GM12878 (cell line): ENCODE data around the gene RFX1. TPM values are rescaled to one million over a fixed set of nuclear protein-coding genes. Genes with fewer than 3 reads are reported as not detected.

Experiments used
- ATAC-seq: fragments of 200-7000 bp; cut with Tn5 transposase; 3 replicates; pipeline ENCODE4 v1.9.1; 2020; ENCODE audit warnings: mild to moderate bottlenecking, moderate library complexity
- BruUV-seq: library from RNA; stranded (reverse); fragments of 400-500 nt; replicated peaks from 2 replicates; lab custom pipeline; 2021; lab: Mats Ljungman, UMichigan
- CTCF ChIA-PET: fragments of 300-600 bp; sonication (Branson Sonifier 250); formaldehyde crosslinking; extraction: SDS; loops from one replicate; lab custom pipeline; 2021; ENCODE audit warnings: inconsistent platforms; lab: Yijun Ruan, JAX
- POLR2A ChIA-PET: fragments of 350-600 bp; formaldehyde crosslinking; extraction: SDS; loops from one replicate; lab custom pipeline; 2021; ENCODE audit warnings: inconsistent platforms; lab: Charles Lee
- RAD21 ChIA-PET: fragments of 300-600 bp; sonication (Branson Sonifier 250); formaldehyde crosslinking; loops from one replicate; lab custom pipeline; 2023; ENCODE audit warnings: antibody characterized with exemption; ENCODE audit not compliant: unreplicated experiment; lab: Charles Lee
- SMC1A ChIA-PET: fragments of 300-600 bp; sonication (Branson Sonifier 250); formaldehyde crosslinking; loops from one replicate; lab custom pipeline; 2023; ENCODE audit not compliant: unreplicated experiment, uncharacterized antibody; lab: Charles Lee
- DNase-seq: peaks from one replicate; pipeline ENCODE4 v3.0.0-alpha.2; 2011; ENCODE audit warnings: low read depth, low spot score
- FAIRE-seq: peaks from 3 replicates; lab custom pipeline; 2011; peaks lifted over from hg19 to GRCh38; lab: Jason Lieb, UNC
- H2AFZ ChIP-seq: 2 replicates; pipeline ENCODE4 v1.6.0; 2011; ENCODE audit warnings: low read depth, low read length, control low read depth; ENCODE audit not compliant: control insufficient read depth
- H3K27ac ChIP-seq: 2 replicates; pipeline ENCODE4 v1.5.1; 2011; ENCODE audit warnings: control low read depth; ENCODE audit not compliant: control insufficient read depth, insufficient read depth
- H3K27me3 ChIP-seq, 2 experiments: replicated peaks in 1 of 2; 2 replicates each; pipeline versions ENCODE4 v1.6.0 to v1.6.1; 2011; ENCODE audit warnings: low read length in 1 of 2; ENCODE audit not compliant: control insufficient read depth in 2 of 2, insufficient read depth in 2 of 2
- H3K36me3 ChIP-seq, 2 experiments: 2 replicates each; pipeline ENCODE4 v1.5.1; 2011; ENCODE audit warnings: low read length in 1 of 2; ENCODE audit not compliant: control insufficient read depth in 2 of 2, insufficient read depth in 2 of 2
- H3K4me1 ChIP-seq: 2 replicates; pipeline ENCODE4 v1.6.1; 2011; ENCODE audit warnings: mild to moderate bottlenecking, low read length, moderate library complexity, mixed read lengths; ENCODE audit not compliant: control insufficient read depth, insufficient read depth
- H3K4me2 ChIP-seq: 2 replicates; pipeline ENCODE4 v1.6.0; 2011; ENCODE audit warnings: control low read depth; ENCODE audit not compliant: control insufficient read depth, insufficient read depth
- H3K4me3 ChIP-seq: fragments of 200-600 bp; sonication (generic); 2 replicates; pipeline ENCODE4 v1.5.1; 2016
- H3K79me2 ChIP-seq: 2 replicates; pipeline ENCODE4 v1.6.0; 2011; ENCODE audit warnings: low read length; ENCODE audit not compliant: control insufficient read depth, insufficient read depth
- H3K9ac ChIP-seq: 2 replicates; pipeline ENCODE4 v1.8.0; 2011; ENCODE audit warnings: low read length, control low read depth, mixed read lengths; ENCODE audit not compliant: control insufficient read depth, insufficient read depth
- H3K9me3 ChIP-seq: replicated peaks from 3 replicates; pipeline ENCODE4 v1.5.1; 2011; ENCODE audit warnings: mild to moderate bottlenecking, low read length; ENCODE audit not compliant: control insufficient read depth, insufficient read depth
- H4K20me1 ChIP-seq: 2 replicates; pipeline ENCODE4 v1.6.0; 2011; ENCODE audit not compliant: control insufficient read depth, insufficient read depth
- BHLHE40 ChIP-seq, 2 experiments: fragments of 450-650 bp in 1 of 2; IDR thresholded peaks; 2 replicates each; pipeline ENCODE4 v1.6.1; 2011 to 2017; ENCODE audit warnings: low read depth in 2 of 2, borderline replicate concordance in 1 of 2, improper control_type of control experiment in 1 of 2, low read length in 1 of 2, mild to moderate bottlenecking in 1 of 2
- IRF5 ChIP-seq: fragments of 450-650 bp; IDR thresholded peaks from 2 replicates; pipeline ENCODE4 v1.6.1; 2017; ENCODE audit warnings: borderline replicate concordance
- MEF2B ChIP-seq: fragments of 450-650 bp; IDR thresholded peaks from 2 replicates; pipeline ENCODE4 v1.6.1; 2018; ENCODE audit warnings: mild to moderate bottlenecking, moderate library complexity; ENCODE audit not compliant: partially characterized antibody, poor library complexity, severe bottlenecking
- NRF1 ChIP-seq: conservative IDR thresholded peaks from 2 replicates; pipeline ENCODE4 v1.6.1; 2011; ENCODE audit warnings: mild to moderate bottlenecking, low read depth, low read length, improper control_type of control experiment
- SMC3 ChIP-seq: IDR thresholded peaks from 2 replicates; pipeline ENCODE4 v1.6.1; 2011; ENCODE audit warnings: low read length, improper control_type of control experiment, borderline replicate concordance
- WGBS: methylation state at CpG from one replicate; pipeline ENCODE4 v1.1.6; 2016; ENCODE audit warnings: low lambda C conversion rate; ENCODE audit not compliant: insufficient replicate concordance, insufficient coverage; ENCODE audit errors: missing lambda C conversion rate; 5-methylcytosine and 5-hydroxymethylcytosine counted together
- in situ Hi-C: fragments of 300-500 bp; cut with MboI; formaldehyde crosslinking; loops from 9 replicates; pipeline ENCODE4 v1.14.3; 2018; ENCODE audit warnings: mixed read lengths
- intact Hi-C: fragments of 100-400 bp; cut with micrococcal nuclease; formaldehyde crosslinking; loops from one replicate; pipeline ENCODE4 v1.14.2; 2022; ENCODE audit not compliant: unreplicated experiment
- polyA plus RNA-seq, 11 experiments: library from polyadenylated mRNA; depleted of rRNA in 4 of 11; unstranded in 6 of 11; stranded (reverse) in 5 of 11; fragments of >200 nt; fragmentation: Nextera tagmentation in 4 of 11; fragmentation: Illumina TruSeq in 1 of 11; extraction: Ambion mirVana in 4 of 11; extraction: Trizol in 1 of 11; gene quantifications; 1 replicate in 1 of 11; 2 replicates in 10 of 11; pipeline versions ENCODE4 v1.2.1 to v1.2.3, GENCODE V29; 2011 to 2016; ENCODE audit warnings: inconsistent platforms in 2 of 11, missing spikeins in 2 of 11, low read depth in 1 of 11
- total RNA-seq, 4 experiments: library from RNA; depleted of rRNA in 3 of 4; stranded (reverse); fragments of >200 nt in 3 of 4; fragmentation: Illumina TruSeq in 1 of 4; extraction: Trizol in 1 of 4; gene quantifications; 2 replicates each; pipeline versions ENCODE4 v1.2.1 to v1.2.3, GENCODE V29; 2013 to 2021
- TF ChIP-seq, protein P1 (sequence below): IDR thresholded peaks from 2 replicates; pipeline ENCODE4 v1.6.1; 2011; ENCODE audit warnings: mild to moderate bottlenecking, low read depth, low read length, moderate library complexity; ENCODE audit not compliant: insufficient replicate concordance
- TF ChIP-seq, protein P2 (sequence below): fragments of 150-350 bp; IDR thresholded peaks from 2 replicates; pipeline ENCODE4 v1.6.1; 2014; ENCODE audit warnings: mild to moderate bottlenecking, low read depth, low read length
- TF ChIP-seq, protein P3 (sequence below): fragments of 450-650 bp; IDR thresholded peaks from 2 replicates; pipeline ENCODE4 v1.6.1; 2018; ENCODE audit warnings: mild to moderate bottlenecking, low read depth, moderate library complexity; ENCODE audit not compliant: partially characterized antibody
- TF ChIP-seq, protein P4 (sequence below): IDR thresholded peaks from 2 replicates; pipeline ENCODE4 v1.6.1; 2012; ENCODE audit warnings: mild to moderate bottlenecking, low read depth, low read length

RFX1 gene
- total and polyA plus RNA-seq, 10 of the 15 experiments (the other 5 are each of a cell fraction or from before 2014, with no cell fraction given): 0.05 to 11.0 (median 1.5) TPM

- Histone ChIP-seq H3K36me3 (no peaks in the 10 kb centered on the region), H3K27me3 (no peaks in the 10 kb centered on the region), H3K9me3 (no peaks in the 10 kb centered on the region), H4K20me1 (no peaks in the 10 kb centered on the region), H3K9ac (peak overlapping the region; percentile 61), H3K27ac (peak overlapping the region; percentile 80), H3K79me2 (peaks cover 11% of the 10 kb centered on the region), H3K4me3 (peak overlapping the region; percentile 69), H3K4me1 (peaks cover 47% of the 10 kb centered on the region), H2AFZ (peak overlapping the region; percentile 85), H3K4me2 (peak overlapping the region; percentile 95)
- peak; percentile 34 for DNase-seq
- ChIA-PET SMC1A (interaction anchor here (0.6 to 4.0 kb wide), 10 partner anchors 9 to 275 kb away, joined by 3 to 18 read pairs (median 6); partner anchors contain the start of gene IL27RA), RAD21 (interaction anchor here (0.8 to 4.6 kb wide), 10 partner anchors 7 to 132 kb away, joined by 3 to 35 read pairs (median 8); partner anchors contain the start of genes ASF1B, DCAF15 and IL27RA), POLR2A (interaction anchor here (0.7 to 4.9 kb wide), 13 partner anchors 11 to 77 kb away, joined by 3 to 49 read pairs (median 5); partner anchors contain the start of genes DCAF15 and IL27RA), CTCF (interaction anchor here (0.6 to 5.1 kb wide), 10 partner anchors 9 to 981 kb away, joined by 3 to 30 read pairs (median 6); partner anchors contain the start of genes DCAF15 and IL27RA)
- BruUV-seq: no TSS peak
- in situ Hi-C loops: no loop called here
- no peak for ATAC-seq
- 11% methylated on average over 14 of the region's 14 CpGs for WGBS
- intact Hi-C loops: loop anchor here (2.0 to 10.0 kb wide), 3 partner anchors 18 to 850 kb away; partner anchors contain the start of genes IER2 and STX10
- no peak for FAIRE-seq
- TF ChIP-seq, protein P1, sequence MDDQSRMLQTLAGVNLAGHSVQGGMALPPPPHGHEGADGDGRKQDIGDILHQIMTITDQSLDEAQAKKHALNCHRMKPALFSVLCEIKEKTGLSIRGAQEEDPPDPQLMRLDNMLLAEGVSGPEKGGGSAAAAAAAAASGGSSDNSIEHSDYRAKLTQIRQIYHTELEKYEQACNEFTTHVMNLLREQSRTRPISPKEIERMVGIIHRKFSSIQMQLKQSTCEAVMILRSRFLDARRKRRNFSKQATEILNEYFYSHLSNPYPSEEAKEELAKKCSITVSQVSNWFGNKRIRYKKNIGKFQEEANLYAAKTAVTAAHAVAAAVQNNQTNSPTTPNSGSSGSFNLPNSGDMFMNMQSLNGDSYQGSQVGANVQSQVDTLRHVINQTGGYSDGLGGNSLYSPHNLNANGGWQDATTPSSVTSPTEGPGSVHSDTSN: no peak
- TF ChIP-seq IRF5 (no peak), MEF2B (peak; percentile 9), NRF1 (no peak), BHLHE40 (IDR thresholded peaks at IDR 0.05; ENCODE audit: borderline replicate concordance in 1 of 2, low read depth in 2 of 2, low read length in 1 of 2) (no peak; a peak in 1 of 4 replicates), SMC3 (no peak)
- TF ChIP-seq, protein P2, sequence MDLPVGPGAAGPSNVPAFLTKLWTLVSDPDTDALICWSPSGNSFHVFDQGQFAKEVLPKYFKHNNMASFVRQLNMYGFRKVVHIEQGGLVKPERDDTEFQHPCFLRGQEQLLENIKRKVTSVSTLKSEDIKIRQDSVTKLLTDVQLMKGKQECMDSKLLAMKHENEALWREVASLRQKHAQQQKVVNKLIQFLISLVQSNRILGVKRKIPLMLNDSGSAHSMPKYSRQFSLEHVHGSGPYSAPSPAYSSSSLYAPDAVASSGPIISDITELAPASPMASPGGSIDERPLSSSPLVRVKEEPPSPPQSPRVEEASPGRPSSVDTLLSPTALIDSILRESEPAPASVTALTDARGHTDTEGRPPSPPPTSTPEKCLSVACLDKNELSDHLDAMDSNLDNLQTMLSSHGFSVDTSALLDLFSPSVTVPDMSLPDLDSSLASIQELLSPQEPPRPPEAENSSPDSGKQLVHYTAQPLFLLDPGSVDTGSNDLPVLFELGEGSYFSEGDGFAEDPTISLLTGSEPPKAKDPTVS: 0 out of 2 replicates have a peak, but pooled peaks have one; percentile 35
- TF ChIP-seq, protein P3, sequence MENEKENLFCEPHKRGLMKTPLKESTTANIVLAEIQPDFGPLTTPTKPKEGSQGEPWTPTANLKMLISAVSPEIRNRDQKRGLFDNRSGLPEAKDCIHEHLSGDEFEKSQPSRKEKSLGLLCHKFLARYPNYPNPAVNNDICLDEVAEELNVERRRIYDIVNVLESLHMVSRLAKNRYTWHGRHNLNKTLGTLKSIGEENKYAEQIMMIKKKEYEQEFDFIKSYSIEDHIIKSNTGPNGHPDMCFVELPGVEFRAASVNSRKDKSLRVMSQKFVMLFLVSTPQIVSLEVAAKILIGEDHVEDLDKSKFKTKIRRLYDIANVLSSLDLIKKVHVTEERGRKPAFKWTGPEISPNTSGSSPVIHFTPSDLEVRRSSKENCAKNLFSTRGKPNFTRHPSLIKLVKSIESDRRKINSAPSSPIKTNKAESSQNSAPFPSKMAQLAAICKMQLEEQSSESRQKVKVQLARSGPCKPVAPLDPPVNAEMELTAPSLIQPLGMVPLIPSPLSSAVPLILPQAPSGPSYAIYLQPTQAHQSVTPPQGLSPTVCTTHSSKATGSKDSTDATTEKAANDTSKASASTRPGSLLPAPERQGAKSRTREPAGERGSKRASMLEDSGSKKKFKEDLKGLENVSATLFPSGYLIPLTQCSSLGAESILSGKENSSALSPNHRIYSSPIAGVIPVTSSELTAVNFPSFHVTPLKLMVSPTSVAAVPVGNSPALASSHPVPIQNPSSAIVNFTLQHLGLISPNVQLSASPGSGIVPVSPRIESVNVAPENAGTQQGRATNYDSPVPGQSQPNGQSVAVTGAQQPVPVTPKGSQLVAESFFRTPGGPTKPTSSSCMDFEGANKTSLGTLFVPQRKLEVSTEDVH: no peak
- TF ChIP-seq, protein P4, sequence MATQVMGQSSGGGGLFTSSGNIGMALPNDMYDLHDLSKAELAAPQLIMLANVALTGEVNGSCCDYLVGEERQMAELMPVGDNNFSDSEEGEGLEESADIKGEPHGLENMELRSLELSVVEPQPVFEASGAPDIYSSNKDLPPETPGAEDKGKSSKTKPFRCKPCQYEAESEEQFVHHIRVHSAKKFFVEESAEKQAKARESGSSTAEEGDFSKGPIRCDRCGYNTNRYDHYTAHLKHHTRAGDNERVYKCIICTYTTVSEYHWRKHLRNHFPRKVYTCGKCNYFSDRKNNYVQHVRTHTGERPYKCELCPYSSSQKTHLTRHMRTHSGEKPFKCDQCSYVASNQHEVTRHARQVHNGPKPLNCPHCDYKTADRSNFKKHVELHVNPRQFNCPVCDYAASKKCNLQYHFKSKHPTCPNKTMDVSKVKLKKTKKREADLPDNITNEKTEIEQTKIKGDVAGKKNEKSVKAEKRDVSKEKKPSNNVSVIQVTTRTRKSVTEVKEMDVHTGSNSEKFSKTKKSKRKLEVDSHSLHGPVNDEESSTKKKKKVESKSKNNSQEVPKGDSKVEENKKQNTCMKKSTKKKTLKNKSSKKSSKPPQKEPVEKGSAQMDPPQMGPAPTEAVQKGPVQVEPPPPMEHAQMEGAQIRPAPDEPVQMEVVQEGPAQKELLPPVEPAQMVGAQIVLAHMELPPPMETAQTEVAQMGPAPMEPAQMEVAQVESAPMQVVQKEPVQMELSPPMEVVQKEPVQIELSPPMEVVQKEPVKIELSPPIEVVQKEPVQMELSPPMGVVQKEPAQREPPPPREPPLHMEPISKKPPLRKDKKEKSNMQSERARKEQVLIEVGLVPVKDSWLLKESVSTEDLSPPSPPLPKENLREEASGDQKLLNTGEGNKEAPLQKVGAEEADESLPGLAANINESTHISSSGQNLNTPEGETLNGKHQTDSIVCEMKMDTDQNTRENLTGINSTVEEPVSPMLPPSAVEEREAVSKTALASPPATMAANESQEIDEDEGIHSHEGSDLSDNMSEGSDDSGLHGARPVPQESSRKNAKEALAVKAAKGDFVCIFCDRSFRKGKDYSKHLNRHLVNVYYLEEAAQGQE: no peak
Measured at GRCh38 chr19:14004619-14005348, 1.3 kb downstream of the RFX1 start.
